ENCODE results near the gene LYST.
A peak's percentile ranks its signal among the peaks of the same experiment; 100 is the strongest.

Gene LYST

GRCh38 chr1:235892202-235892601, 25.5 kb upstream of the LYST start:
- DNase-seq (ENCODE audit: insufficient read length, low spot score) (no peak), FAIRE-seq (no peak)

- FAIRE-seq (no peak), DNase-seq (ENCODE audit: insufficient read length, low spot score) (no peak)
Measured at GRCh38 chr1:235888119-235888643, 21.5 kb upstream of the LYST start.

DNA sequence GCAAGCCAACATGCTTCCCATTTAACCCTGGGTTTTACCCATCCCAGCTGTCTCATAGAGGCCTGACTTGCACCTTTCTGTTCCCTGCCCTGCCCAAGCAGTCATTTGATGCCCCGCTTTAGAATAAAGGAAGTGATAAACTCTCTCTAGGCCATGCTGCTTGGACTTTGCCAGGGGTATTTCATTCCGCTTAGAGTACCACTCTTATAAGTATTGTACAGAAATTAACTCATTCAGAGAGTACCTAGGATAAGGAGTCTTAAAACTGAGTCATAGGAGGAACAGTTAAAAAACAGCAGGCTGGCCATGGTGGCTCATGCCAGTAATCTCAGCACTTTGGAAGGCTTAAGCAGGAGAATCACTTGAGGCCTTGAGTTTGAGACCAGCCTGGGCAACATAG, 21.0 kb upstream of the LYST start:
- DNase-seq (ENCODE audit: insufficient read length, low spot score): no peak
- no peak for FAIRE-seq

GRCh38 chr1:235885655-235886262, 19.1 kb upstream of the LYST start:
- DNase-seq (ENCODE audit: insufficient read length, low spot score) (no peak), FAIRE-seq (no peak)

GRCh38 chr1:235883261-235883927, 16.7 kb upstream of the LYST start:
- FAIRE-seq: no peak

GRCh38 chr1:235882816-235883215, 16.1 kb upstream of the LYST start:
- DNase-seq (ENCODE audit: insufficient read length, low spot score): no peak
- no peak for FAIRE-seq

More at GRCh38 chr1:235883261-235883927, 16.7 kb upstream of the LYST start:
- DNase-seq (ENCODE audit: insufficient read length, low spot score): peak; percentile 76

- FAIRE-seq: no peak
Measured at GRCh38 chr1:235881930-235882700, 15.4 kb upstream of the LYST start.

DNA sequence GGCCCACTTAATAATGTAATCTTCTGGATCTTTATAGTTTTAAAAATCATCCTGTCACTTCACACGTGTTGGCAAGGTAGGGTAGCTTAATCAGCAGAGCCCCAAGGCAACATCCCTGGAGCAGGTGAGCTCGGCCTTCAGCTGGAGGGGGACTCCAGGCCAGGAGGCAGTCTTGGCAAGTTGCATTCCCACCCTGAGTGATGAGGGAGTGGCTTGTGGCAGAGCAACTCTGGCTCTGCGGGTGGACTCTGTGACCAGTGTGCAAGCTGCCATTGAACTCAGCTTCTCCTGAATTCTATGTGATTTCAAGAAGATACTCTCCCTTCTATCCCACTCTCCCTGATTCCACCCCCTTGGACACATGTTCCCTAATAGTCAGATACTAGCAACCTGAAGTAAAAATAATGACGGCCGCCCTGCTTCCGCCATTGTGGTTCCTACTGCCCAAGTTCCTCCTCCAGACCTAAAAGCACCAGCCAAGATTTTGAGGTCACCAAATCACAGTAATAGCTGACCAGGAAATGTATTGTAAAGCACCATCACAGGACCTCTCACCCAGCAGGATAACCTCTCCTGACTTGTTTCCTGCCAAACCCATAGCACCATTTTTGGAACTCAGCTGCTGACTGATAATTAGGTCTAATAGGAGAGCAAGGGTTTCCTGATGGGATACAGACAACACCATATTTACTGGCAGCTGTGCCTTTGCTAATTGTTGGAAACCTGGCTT, 11.5 kb upstream of the LYST start:
- DNase-seq (ENCODE audit: insufficient read length, low spot score) (no peak), FAIRE-seq (no peak)

More at GRCh38 chr1:235881930-235882700, 15.4 kb upstream of the LYST start:
- DNase-seq (ENCODE audit: insufficient read length, low spot score): no peak

DNA sequence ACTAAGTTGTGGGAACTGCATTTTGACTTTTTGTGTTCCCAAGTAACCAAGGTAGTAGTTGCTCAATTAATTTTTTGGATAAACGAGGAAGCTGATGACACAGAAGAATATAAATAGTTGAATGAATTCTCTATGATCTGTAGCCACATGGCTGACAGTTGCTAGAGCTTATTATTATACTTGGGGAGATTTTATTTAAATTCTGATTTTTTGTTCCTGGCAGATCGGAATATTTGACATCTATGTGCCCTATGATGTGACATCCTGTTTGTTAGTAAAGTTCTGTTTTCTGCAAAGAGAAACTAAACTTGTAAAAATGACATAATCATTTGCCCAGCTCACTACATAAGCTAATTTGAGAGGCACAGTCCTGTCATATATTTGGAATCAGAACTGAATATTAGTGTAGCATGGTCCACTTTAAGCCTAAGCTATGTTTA, 9.7 kb upstream of the LYST start:
- no peak for FAIRE-seq
- DNase-seq (ENCODE audit: insufficient read length, low spot score): no peak

- FAIRE-seq (no peak), DNase-seq (ENCODE audit: insufficient read length, low spot score) (no peak)
Measured at GRCh38 chr1:235875036-235875597, 8.4 kb upstream of the LYST start.

DNA sequence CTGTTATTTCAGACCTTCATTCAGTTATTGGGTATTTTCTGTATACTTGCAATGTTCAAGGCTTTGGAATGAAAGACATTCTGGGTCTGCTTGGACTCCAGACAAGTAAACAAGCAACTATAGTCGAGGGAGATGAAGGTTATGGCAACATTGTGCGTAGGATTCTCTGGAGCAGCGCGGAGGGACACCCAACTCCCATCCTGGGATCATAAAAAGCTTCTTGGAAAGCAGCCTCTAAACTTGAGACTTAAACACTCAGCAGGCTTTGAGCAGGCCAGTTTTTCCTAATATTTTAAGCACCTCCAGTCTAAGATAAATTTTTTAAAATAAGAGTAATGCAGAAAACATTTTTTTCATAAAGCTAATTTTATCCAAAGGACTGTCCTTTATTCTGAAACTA, 7.6 kb upstream of the LYST start:
- no peak for DNase-seq (ENCODE audit: insufficient read length, low spot score)
- no peak for FAIRE-seq

GRCh38 chr1:235873571-235873970, 6.9 kb upstream of the LYST start:
- DNase-seq (ENCODE audit: insufficient read length, low spot score) (no peak), FAIRE-seq (no peak)

- FAIRE-seq: no peak
- no peak for DNase-seq (ENCODE audit: insufficient read length, low spot score)
Measured at GRCh38 chr1:235873045-235873444, 6.3 kb upstream of the LYST start.

- DNase-seq (ENCODE audit: insufficient read length, low spot score) (no peak), FAIRE-seq (no peak)
Measured at GRCh38 chr1:235872270-235872669, 5.6 kb upstream of the LYST start.

DNA sequence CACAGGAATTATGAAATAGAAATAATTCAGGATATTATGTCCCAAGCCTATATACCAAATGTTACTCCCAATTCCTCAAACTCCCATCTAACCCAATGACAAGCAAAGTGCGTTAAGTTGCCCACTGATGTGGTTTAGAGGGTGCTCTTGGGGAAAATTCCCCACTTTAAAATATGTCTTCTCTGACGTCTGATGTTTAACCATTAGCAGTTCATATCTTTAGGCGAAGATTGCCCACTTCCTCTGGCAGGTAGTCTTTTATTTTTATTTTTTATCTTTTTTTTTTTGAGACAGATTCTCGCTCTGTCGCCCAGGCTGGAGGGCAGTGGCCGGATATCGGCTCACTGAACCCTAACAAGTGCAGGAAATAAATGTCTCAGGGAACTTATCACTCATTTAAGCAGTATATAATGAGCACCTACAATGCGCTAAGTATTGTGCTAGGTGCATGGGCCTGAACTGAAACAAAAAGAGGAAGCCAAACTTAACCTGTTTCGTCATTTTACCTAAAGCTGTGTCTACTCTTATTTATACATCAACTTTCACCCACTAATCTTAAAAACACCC, 1.3 kb upstream of the LYST start:
- DNase-seq (ENCODE audit: insufficient read length, low spot score) (no peak), FAIRE-seq (no peak)

DNA sequence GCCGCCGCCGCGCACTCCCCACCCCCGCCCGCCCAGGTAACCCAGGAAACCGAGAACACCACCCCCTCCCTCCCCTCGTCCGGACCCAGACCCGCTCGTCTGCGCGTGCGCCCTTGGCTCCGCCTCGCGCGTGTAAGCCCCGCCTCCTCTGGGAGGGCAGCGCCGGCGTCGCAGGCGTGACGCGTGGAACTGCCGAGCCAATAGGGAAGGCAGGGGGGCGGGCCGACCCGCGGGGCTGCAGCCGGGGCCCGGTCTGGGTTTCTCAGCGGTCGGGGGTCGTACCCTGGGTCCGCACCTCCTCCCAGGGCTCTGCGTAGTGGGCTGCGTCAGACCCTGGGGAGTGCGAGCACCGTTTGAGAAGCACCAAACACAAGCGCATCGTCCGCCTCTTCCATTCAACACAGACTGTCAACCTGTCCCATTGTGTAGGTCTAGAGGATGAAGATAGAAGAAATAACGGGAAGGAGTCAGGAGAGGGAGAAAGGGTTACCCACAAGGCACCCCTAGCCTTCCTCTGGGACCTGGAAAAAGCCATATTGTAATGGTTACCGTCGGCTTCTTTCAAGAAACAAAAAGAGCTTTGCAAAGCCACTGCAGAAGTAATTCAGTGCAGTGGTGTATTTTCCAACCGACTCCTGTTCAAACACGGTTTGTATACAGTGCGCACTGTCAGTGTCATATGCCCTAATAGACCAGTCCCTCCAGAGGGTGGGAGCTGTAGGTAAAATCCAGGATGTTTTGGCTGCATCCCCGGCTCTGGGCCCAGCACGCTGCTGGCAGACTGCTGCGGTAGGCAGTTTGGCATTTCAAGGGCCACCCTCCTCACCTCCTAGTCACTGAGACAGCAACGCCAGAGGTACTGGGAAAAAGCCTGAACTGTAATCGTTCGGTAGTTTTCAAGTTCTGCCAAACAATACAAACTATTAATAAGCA, 473 bp upstream of the LYST start:
- peak; percentile 94 for DNase-seq (ENCODE audit: insufficient read length, low spot score)

GRCh38 chr1:235865565-235866204, 1.0 kb downstream of the LYST start:
- no peak for FAIRE-seq
- DNase-seq (ENCODE audit: insufficient read length, low spot score): no peak

More for the DNA sequence above, 473 bp upstream of the LYST start:
- peak; percentile 98 for FAIRE-seq

- no peak for DNase-seq (ENCODE audit: insufficient read length, low spot score)
- FAIRE-seq: no peak
Measured at GRCh38 chr1:235864931-235865525, 1.7 kb downstream of the LYST start.
